H1 (cell line): Measurements from ENCODE around the gene PLXND1. TPM values are rescaled to one million over a fixed set of nuclear protein-coding genes. Genes with fewer than 3 reads are reported as not detected.

Source experiments
- CTCF ChIA-PET: fragments of 300-600 bp; sonication (Branson Sonifier 250); formaldehyde crosslinking; loops from one replicate; lab custom pipeline; 2021; ENCODE audit not compliant: partially characterized antibody; lab: Charles Lee
- POLR2A ChIA-PET: fragments of 300-600 bp; sonication (Branson Sonifier 250); formaldehyde crosslinking; loops from one replicate; lab custom pipeline; 2021; ENCODE audit warnings: inconsistent platforms; ENCODE audit not compliant: partially characterized antibody; lab: Charles Lee
- DNase-seq, 2 experiments: peaks; one replicate each; pipeline versions ENCODE4 v3.0.0 to v3.0.0-alpha.2; 2010 to 2022; ENCODE audit warnings: low spot score in 2 of 2, low read depth in 1 of 2, mixed read lengths in 1 of 2
- FAIRE-seq: peaks from 2 replicates; lab custom pipeline; 2011; peaks lifted over from hg19 to GRCh38; lab: Jason Lieb, UNC
- H2AFZ ChIP-seq: 2 replicates; pipeline ENCODE4 v1.8.1; 2012; ENCODE audit warnings: low read length, inconsistent platforms
- H2AK5ac ChIP-seq: 2 replicates; pipeline ENCODE4 v1.6.1; 2013; ENCODE audit warnings: low read depth, low read length
- H2BK120ac ChIP-seq: replicated peaks from 2 replicates; pipeline ENCODE3; 2013; ENCODE audit warnings: low read depth, low read length, inconsistent platforms
- H2BK12ac ChIP-seq: 2 replicates; pipeline ENCODE4 v1.6.1; 2013; ENCODE audit warnings: low read depth, low read length
- H2BK15ac ChIP-seq: 2 replicates; pipeline ENCODE4 v1.6.1; 2013; ENCODE audit warnings: low read length
- H2BK20ac ChIP-seq: 2 replicates; pipeline ENCODE4 v1.6.1; 2013; ENCODE audit warnings: low read length
- H2BK5ac ChIP-seq: 2 replicates; pipeline ENCODE4 v1.6.1; 2013; ENCODE audit warnings: low read depth, low read length
- H3K14ac ChIP-seq: 2 replicates; pipeline ENCODE4 v1.6.1; 2013; ENCODE audit warnings: inconsistent platforms; ENCODE audit not compliant: insufficient read length
- H3K18ac ChIP-seq: 2 replicates; pipeline ENCODE4 v1.6.1; 2013; ENCODE audit warnings: low read length; ENCODE audit errors: extremely low read depth
- H3K23ac ChIP-seq: 2 replicates; pipeline ENCODE4 v1.6.1; 2013; ENCODE audit warnings: inconsistent platforms; ENCODE audit not compliant: insufficient read length
- H3K23me2 ChIP-seq: 2 replicates; pipeline ENCODE4 v1.6.1; 2013; ENCODE audit warnings: low read depth, low read length
- H3K27ac ChIP-seq: 2 replicates; pipeline ENCODE4 v1.6.1; 2011; ENCODE audit warnings: low read depth, low read length, inconsistent platforms
- H3K27me3 ChIP-seq, 4 experiments: replicated peaks in 1 of 4; 1 replicate in 1 of 4; 2 replicates in 3 of 4; pipeline versions ENCODE4 v1.6.1 to v1.8.1; 2011 to 2013; ENCODE audit warnings: low read length in 3 of 4, mild to moderate bottlenecking in 3 of 4, inconsistent platforms in 2 of 4, mixed read lengths in 2 of 4, moderate library complexity in 1 of 4; ENCODE audit not compliant: control insufficient read depth in 3 of 4, insufficient read depth in 3 of 4; ENCODE audit errors: extremely low read depth in 1 of 4
- H3K36me3 ChIP-seq, 4 experiments: 2 replicates each; pipeline versions ENCODE4 v1.6.1 to v1.8.1; 2011 to 2013; ENCODE audit warnings: mild to moderate bottlenecking in 4 of 4, low read length in 3 of 4, moderate library complexity in 2 of 4, control low read depth in 1 of 4, inconsistent platforms in 1 of 4; ENCODE audit not compliant: insufficient read depth in 4 of 4, control insufficient read depth in 2 of 4
- H3K4ac ChIP-seq: replicated peaks from 2 replicates; pipeline ENCODE3; 2013; ENCODE audit warnings: low read length, low read depth, mixed read lengths, inconsistent platforms; ENCODE audit not compliant: insufficient read length
- H3K4me1 ChIP-seq, 4 experiments: replicated peaks in 1 of 4; 1 replicate in 1 of 4; 2 replicates in 3 of 4; pipeline versions ENCODE4 v1.6.1 to v1.8.1; 2011 to 2013; ENCODE audit warnings: low read length in 3 of 4, inconsistent platforms in 2 of 4, mixed read lengths in 1 of 4; ENCODE audit not compliant: insufficient read depth in 4 of 4, control insufficient read depth in 3 of 4
- H3K4me2 ChIP-seq, 2 experiments: 2 replicates each; pipeline versions ENCODE4 v1.6.1 to v1.8.1; 2011 to 2013; ENCODE audit warnings: low read depth in 2 of 2, low read length in 2 of 2, control low read depth in 1 of 2, inconsistent platforms in 1 of 2, mild to moderate bottlenecking in 1 of 2; ENCODE audit not compliant: insufficient read depth in 1 of 2
- H3K4me3 ChIP-seq, 4 experiments: fragments of 200-600, 300-600 bp in 1 of 4; sonication (generic), shearing (Covaris generic), sonication (Bioruptor Twin) in 1 of 4; 2 replicates each; pipeline versions ENCODE4 v1.5.1 to v1.8.1; 2011 to 2016; ENCODE audit warnings: low read length in 4 of 4, low read depth in 3 of 4, control low read depth in 2 of 4, inconsistent platforms in 2 of 4, mild to moderate bottlenecking in 2 of 4, mixed read lengths in 1 of 4, moderate library complexity in 1 of 4; ENCODE audit not compliant: insufficient read depth in 2 of 4; ENCODE audit errors: extremely low read depth in 1 of 4
- H3K56ac ChIP-seq: replicated peaks from 2 replicates; pipeline ENCODE3; 2013; ENCODE audit warnings: low read depth, mild to moderate bottlenecking, mixed read lengths, low read length, inconsistent platforms; ENCODE audit not compliant: insufficient read length
- H3K79me1 ChIP-seq: 2 replicates; pipeline ENCODE4 v1.6.1; 2013; ENCODE audit warnings: low read depth, low read length, control low read depth
- H3K79me2 ChIP-seq, 2 experiments: 2 replicates each; pipeline versions ENCODE4 v1.6.1 to v1.8.1; 2012 to 2013; ENCODE audit warnings: low read length in 2 of 2, mild to moderate bottlenecking in 2 of 2, inconsistent platforms in 1 of 2; ENCODE audit not compliant: insufficient read depth in 2 of 2, control insufficient read depth in 1 of 2
- H3K9ac ChIP-seq, 4 experiments: replicated peaks in 1 of 4; 1 replicate in 1 of 4; 2 replicates in 3 of 4; pipeline versions ENCODE4 v1.6.1 to v1.8.1; 2011 to 2013; ENCODE audit warnings: low read depth in 3 of 4, low read length in 3 of 4, control low read depth in 2 of 4, mild to moderate bottlenecking in 2 of 4, moderate library complexity in 2 of 4, inconsistent platforms in 1 of 4; ENCODE audit errors: extremely low read depth in 1 of 4
- H3K9me3 ChIP-seq, 2 experiments: 2 replicates each; pipeline versions ENCODE4 v1.6.1 to v1.8.1; 2012 to 2013; ENCODE audit warnings: mild to moderate bottlenecking in 2 of 2, moderate library complexity in 2 of 2, control low read depth in 1 of 2, inconsistent platforms in 1 of 2, low read depth in 1 of 2, low read length in 1 of 2, mixed read lengths in 1 of 2; ENCODE audit not compliant: insufficient read depth in 2 of 2
- H4K20me1 ChIP-seq, 2 experiments: replicated peaks in 1 of 2; 2 replicates each; pipeline versions ENCODE3 to v1.8.1; 2011 to 2013; ENCODE audit warnings: inconsistent platforms in 2 of 2, low read length in 2 of 2, mild to moderate bottlenecking in 1 of 2; ENCODE audit not compliant: insufficient read depth in 2 of 2, control insufficient read depth in 1 of 2
- H4K5ac ChIP-seq: 2 replicates; pipeline ENCODE4 v1.6.1; 2013; ENCODE audit warnings: low read length, low read depth, mixed read lengths, inconsistent platforms; ENCODE audit not compliant: insufficient read length
- H4K8ac ChIP-seq: 2 replicates; pipeline ENCODE4 v1.8.0; 2013; ENCODE audit warnings: mild to moderate bottlenecking, moderate library complexity, low read length, inconsistent platforms; ENCODE audit not compliant: insufficient read depth; ENCODE audit errors: extremely low read depth
- H4K91ac ChIP-seq: replicated peaks from 2 replicates; pipeline ENCODE3; 2013; ENCODE audit warnings: low read length, mixed read lengths, inconsistent platforms; ENCODE audit not compliant: insufficient read length
- E2F6 ChIP-seq: IDR thresholded peaks from 2 replicates; pipeline ENCODE4 v1.6.1; 2012; ENCODE audit warnings: inconsistent platforms
- EGR1 ChIP-seq: IDR thresholded peaks from 2 replicates; pipeline ENCODE4 v1.6.1; 2011; ENCODE audit warnings: low read depth, low read length, borderline replicate concordance
- GABPA ChIP-seq: IDR thresholded peaks from 2 replicates; pipeline ENCODE4 v1.6.1; 2011; ENCODE audit warnings: mild to moderate bottlenecking, low read length, moderate library complexity, borderline replicate concordance; ENCODE audit not compliant: insufficient read depth
- JUND ChIP-seq: IDR thresholded peaks from 2 replicates; pipeline ENCODE4 v1.6.1; 2011; ENCODE audit warnings: mild to moderate bottlenecking, improper control_type of control experiment, low read length
- MAFK ChIP-seq: IDR thresholded peaks from 2 replicates; pipeline ENCODE4 v1.6.1; 2012; ENCODE audit warnings: low read depth, mild to moderate bottlenecking, improper control_type of control experiment, low read length
- NANOG ChIP-seq: IDR thresholded peaks from 2 replicates; pipeline ENCODE4 v1.6.1; 2011; ENCODE audit warnings: low read length, low read depth, mild to moderate bottlenecking, inconsistent platforms; ENCODE audit not compliant: insufficient read depth, poor library complexity, severe bottlenecking
- PHF8 ChIP-seq: fragments of 200-600 bp; sonication (generic); conservative IDR thresholded peaks from 2 replicates; pipeline ENCODE4 v1.7.1; 2012; ENCODE audit warnings: low read depth, mild to moderate bottlenecking, inconsistent platforms, low read length, moderate library complexity
- RFX5 ChIP-seq: IDR thresholded peaks from 2 replicates; pipeline ENCODE4 v1.6.1; 2011; ENCODE audit warnings: low read depth, low read length, improper control_type of control experiment, borderline replicate concordance
- SAP30 ChIP-seq: fragments of 300-600 bp; sonication (generic); IDR thresholded peaks from 2 replicates; pipeline ENCODE4 v1.7.1; 2012; ENCODE audit warnings: low read length, moderate library complexity, mild to moderate bottlenecking, inconsistent platforms; ENCODE audit not compliant: insufficient read depth, insufficient replicate concordance
- SP1 ChIP-seq: IDR thresholded peaks from 2 replicates; pipeline ENCODE4 v1.6.1; 2011; ENCODE audit warnings: low read depth, low read length
- ZNF274 ChIP-seq: IDR thresholded peaks from 2 replicates; pipeline ENCODE4 v1.7.0; 2012; ENCODE audit warnings: low read length, borderline replicate concordance; ENCODE audit errors: extremely low read depth
- WGBS, 2 experiments: shearing (Covaris generic) in 1 of 2; methylation state at CpG; one replicate each; pipeline versions ENCODE4 v1.1.6 to v1.1.7; 2013 to 2015; ENCODE audit warnings: low lambda C conversion rate in 2 of 2, mixed read lengths in 2 of 2, inconsistent platforms in 1 of 2, low coverage in 1 of 2, missing lambda C conversion rate in 1 of 2; ENCODE audit not compliant: insufficient replicate concordance in 2 of 2, insufficient coverage in 1 of 2, insufficient read length in 1 of 2; ENCODE audit errors: extremely low coverage in 1 of 2, missing lambda C conversion rate in 1 of 2; 5-methylcytosine and 5-hydroxymethylcytosine counted together
- polyA plus RNA-seq, 7 experiments: library from polyadenylated mRNA; depleted of rRNA in 3 of 7; stranded (reverse) in 5 of 7; unstranded in 2 of 7; fragments of >200 nt in 5 of 7; fragments of 200-250 nt in 2 of 7; gene quantifications; 1 replicate in 5 of 7; 2 replicates in 1 of 7; 4 replicates in 1 of 7; pipeline versions ENCODE4 v1.2.1 to v1.2.3, GENCODE V29; 2011 to 2013; ENCODE audit warnings: missing spikeins in 2 of 7, mixed read lengths in 2 of 7
- total RNA-seq: library from RNA; stranded (reverse); fragmentation: NEBNext Ultra II Directional; extraction: Animal tissue kit (Norgen Biotek cat#: 25700); gene quantifications from 2 replicates; pipeline ENCODE4 v1.2.1, GENCODE V29; 2021
- TF ChIP-seq, protein P1 (sequence below): IDR thresholded peaks from 2 replicates; pipeline ENCODE4 v1.6.1; 2011; ENCODE audit warnings: low read depth, mild to moderate bottlenecking, low read length; ENCODE audit not compliant: insufficient read depth

Gene PLXND1
- total and polyA plus RNA-seq, 2 of the 8 experiments (the other 6 are each of a cell fraction or from before 2014, with no cell fraction given): 17.7 to 66.4 TPM

- Histone ChIP-seq H2BK5ac (no peak overlapping the region), H4K8ac (no peak overlapping the region; the same call in 1 of the 2 replicates), H2AFZ (no peak overlapping the region), H3K4me1 (no peaks in the 10 kb centered on the region), H3K23ac (no peak overlapping the region), H4K91ac (no peak overlapping the region), H3K18ac (peak overlapping the region; percentile 60; the same call in 1 of the 2 replicates), H3K36me3 (no peaks in the 10 kb centered on the region), H2BK120ac (no peak overlapping the region), H3K23me2 (no peaks in the 10 kb centered on the region), H3K9me3 (no peaks in the 10 kb centered on the region), H3K9ac (no peak overlapping the region), H2BK15ac (no peak overlapping the region), H3K27ac (no peak overlapping the region), H3K4me2 (no peak overlapping the region), H2BK12ac (no peak overlapping the region), H3K79me2 (no peaks in the 10 kb centered on the region), H3K56ac (no peak overlapping the region), H4K20me1 (no peaks in the 10 kb centered on the region), H3K79me1 (no peaks in the 10 kb centered on the region), H2BK20ac (no peak overlapping the region), H3K4me3 (no peak overlapping the region), H3K14ac (no peak overlapping the region), H2AK5ac (no peak overlapping the region), H3K27me3 (no peaks in the 10 kb centered on the region), H3K4ac (no peak overlapping the region), H4K5ac (no peak overlapping the region)
- ChIA-PET POLR2A (no interaction called here), CTCF (interaction anchor here (0.9 to 4.3 kb wide), 9 partner anchors 9 to 92 kb away, joined by 3 to 20 read pairs (median 5); no protein-coding TSS in a partner anchor)
- DNase-seq: no peak
- 89% methylated on average over 18 of the region's 18 CpGs; no CpG with 5 or more reads in 1 of the 2 experiments for WGBS, 2 experiments
- FAIRE-seq: no peak
- TF ChIP-seq RFX5 (no peak), SAP30 (no peak), GABPA (no peak), SP1 (no peak), ZNF274 (no peak), JUND (no peak), EGR1 (no peak), PHF8 (no peak), NANOG (no peak), MAFK (no peak), E2F6 (no peak)
- TF ChIP-seq, protein P1, sequence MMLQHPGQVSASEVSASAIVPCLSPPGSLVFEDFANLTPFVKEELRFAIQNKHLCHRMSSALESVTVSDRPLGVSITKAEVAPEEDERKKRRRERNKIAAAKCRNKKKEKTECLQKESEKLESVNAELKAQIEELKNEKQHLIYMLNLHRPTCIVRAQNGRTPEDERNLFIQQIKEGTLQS: no peak
Observed at GRCh38 chr3:129567176-129567705, 39.2 kb downstream of the PLXND1 start.
